Epithelial cell of umbilical artery (primary cell): ENCODE results near the gene CSRNP3. TPM values are rescaled to one million over a fixed set of nuclear protein-coding genes. Genes with fewer than 3 reads are reported as not detected.

ENCODE experiments used
- total RNA-seq: library from RNA; depleted of rRNA; stranded (reverse); fragments of >200 nt; gene quantifications from 2 replicates; pipeline ENCODE4 v1.2.3, GENCODE V29; 2014

CSRNP3 gene
- 0.46 TPM in 1 of 2 replicates, not detected in the other for total RNA-seq

DNA sequence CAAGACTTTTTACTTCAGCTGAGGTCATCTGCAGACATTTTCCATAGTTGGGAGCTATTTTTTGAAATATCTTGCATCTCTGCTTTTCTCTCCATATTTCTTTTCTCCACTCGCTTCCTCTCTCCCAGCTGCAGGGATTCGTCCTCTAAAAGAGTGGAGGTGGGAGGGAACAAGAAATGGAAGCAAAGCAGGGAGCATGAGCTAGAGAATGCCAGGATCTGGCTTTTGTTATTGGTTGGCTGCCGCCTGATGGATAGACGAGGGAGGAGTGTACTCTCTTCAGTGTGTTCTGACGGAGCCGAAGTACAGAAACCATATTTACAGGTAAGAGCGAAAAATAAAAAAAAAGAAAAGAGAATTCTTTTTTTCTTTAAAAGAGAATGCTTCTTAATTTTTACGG lies at the start of gene CSRNP3:
Gene CSRNP3, plus strand, starts transcription at position 282 of the 400 bp plus-strand sequence. CDS start 125,368 bp downstream, outside the sequence.

Other genes starting within 250 kb of the CSRNP3 start
- 0.46 TPM in 1 of 2 replicates, not detected in the other for gene SCN2A, start 230.3 kb upstream of the CSRNP3 start, total RNA-seq